AG09319 (cell line): ENCODE data around the gene SMIM31.

Experiments used
- DNase-seq: peaks from one replicate; pipeline ENCODE4 v3.0.0-alpha.2; 2010; ENCODE audit warnings: low read depth; ENCODE audit errors: extremely low read depth
- CTCF ChIP-seq: IDR thresholded peaks from 2 replicates; pipeline ENCODE4 v1.5.1; 2011; ENCODE audit warnings: low read depth, mild to moderate bottlenecking, inconsistent platforms, low read length, moderate library complexity

SMIM31 gene

GRCh38 chr4:164753873-164754488 is at the start of gene SMIM31:
Gene SMIM31, plus strand, starts transcription at chr4:164754131. Its CDS starts 16,313 bp downstream, at chr4:164770444.
- no peak for TF ChIP-seq CTCF
- no peak for DNase-seq

GRCh38 chr4:164706675-164707074 is 47.3 kb upstream of the SMIM31 start:
- no peak for DNase-seq
- TF ChIP-seq CTCF = no peak

GRCh38 chr4:164716901-164717300 is 37.0 kb upstream of the SMIM31 start:
- TF ChIP-seq CTCF = no peak
- DNase-seq = no peak

- no peak for DNase-seq
- TF ChIP-seq CTCF = no peak
Measured at GRCh38 chr4:164718827-164719226, 35.1 kb upstream of the SMIM31 start.

GRCh38 chr4:164725066-164725465 is 28.9 kb upstream of the SMIM31 start:
- no peak for TF ChIP-seq CTCF
- no peak for DNase-seq

- TF ChIP-seq CTCF = no peak
Measured at GRCh38 chr4:164730705-164731393, 23.1 kb upstream of the SMIM31 start.

GRCh38 chr4:164731827-164732474 is 22.0 kb upstream of the SMIM31 start:
- DNase-seq = no peak

More at GRCh38 chr4:164730705-164731393, 23.1 kb upstream of the SMIM31 start:
- no peak for DNase-seq

More at GRCh38 chr4:164731827-164732474, 22.0 kb upstream of the SMIM31 start:
- peak; percentile 86 for TF ChIP-seq CTCF
